AG04450 (cell line): ENCODE measurements around the gene RAC2. TPM values are rescaled to one million over a fixed set of nuclear protein-coding genes. Genes with fewer than 3 reads are reported as not detected.
"Not testable (repeated sequence)": the region's sequence is repeated elsewhere in the genome, so short reads cannot be mapped to it uniquely, and the experiment has no call there.

ENCODE experiments used
- CTCF ChIA-PET: fragments of 300-600, 350-600 bp; formaldehyde crosslinking; extraction: SDS; loops from one replicate; lab custom pipeline; 2022; ENCODE audit warnings: antibody characterized with exemption, inconsistent platforms; lab: Charles Lee
- POLR2A ChIA-PET: fragments of 350-600 bp; formaldehyde crosslinking; extraction: SDS; loops from one replicate; lab custom pipeline; 2021; ENCODE audit warnings: antibody characterized with exemption, inconsistent platforms; lab: Yijun Ruan, JAX
- DNase-seq: peaks from one replicate; pipeline ENCODE4 v3.0.0-alpha.2; 2011; ENCODE audit warnings: low read depth, low spot score
- H3K27ac ChIP-seq: one replicate; pipeline ENCODE4 v1.5.1; 2012; ENCODE audit warnings: low read depth, low read length, control low read depth
- H3K27me3 ChIP-seq: one replicate; pipeline ENCODE4 v1.6.0; 2012; ENCODE audit warnings: low read length; ENCODE audit not compliant: control insufficient read depth, insufficient read depth
- H3K4me3 ChIP-seq: 2 replicates; pipeline ENCODE4 v1.5.1; 2011; ENCODE audit warnings: mild to moderate bottlenecking, low read depth, low read length, control low read depth
- H3K9me3 ChIP-seq: 2 replicates; pipeline ENCODE4 v1.5.1; 2012; ENCODE audit warnings: low read length; ENCODE audit not compliant: control insufficient read depth, insufficient read depth
- CTCF ChIP-seq: IDR thresholded peaks from 2 replicates; pipeline ENCODE4 v1.5.1; 2011; ENCODE audit warnings: low read depth, low read length, control low read depth, inconsistent platforms
- polyA plus RNA-seq: library from polyadenylated mRNA; depleted of rRNA; stranded (reverse); fragments of >200 nt; gene quantifications from 2 replicates; pipeline ENCODE4 v1.2.3, GENCODE V29; 2011

The RAC2 gene
- polyA plus RNA-seq, 1 experiment, result 25.0 TPM

- ChIA-PET CTCF (no interaction called here), POLR2A (no interaction called here)
- no peak for TF ChIP-seq CTCF
- no peak for DNase-seq
- Histone ChIP-seq H3K27me3 (peaks cover 8% of the 10 kb centered on the region), H3K27ac (no peak overlapping the region), H3K4me3 (no peak overlapping the region), H3K9me3 (no peaks in the 10 kb centered on the region; the same call in 1 of the 2 replicates)
Observed at GRCh38 chr22:37205046-37205445, 39.0 kb downstream of the RAC2 start.

- peaks cover 7% of the 10 kb centered on the region for H3K27me3 ChIP-seq
- no peak overlapping the region for H3K4me3 ChIP-seq
- ChIA-PET POLR2A (no interaction called here), CTCF (no interaction called here)
- no peak overlapping the region for H3K27ac ChIP-seq
- TF ChIP-seq CTCF, result no peak
- H3K9me3 ChIP-seq, result no peaks in the 10 kb centered on the region; the same call in 1 of the 2 replicates
- DNase-seq, result no peak
Observed at GRCh38 chr22:37204045-37204655, 39.9 kb downstream of the RAC2 start.

GRCh38 chr22:37203354-37204044 is 40.6 kb downstream of the RAC2 start:
- ChIA-PET CTCF (no interaction called here), POLR2A (no interaction called here)
- H3K4me3 ChIP-seq, result no peak overlapping the region
- H3K9me3 ChIP-seq, result no peaks in the 10 kb centered on the region; the same call in 1 of the 2 replicates
- TF ChIP-seq CTCF, result no peak
- DNase-seq, result no peak
- peaks cover 5% of the 10 kb centered on the region for H3K27me3 ChIP-seq
- H3K27ac ChIP-seq, result no peak overlapping the region

- TF ChIP-seq CTCF, result no peak
- CTCF ChIA-PET, result no interaction called here
- POLR2A ChIA-PET, result no interaction called here
- H3K9me3 ChIP-seq, result no peaks in the 10 kb centered on the region; the same call in 1 of the 2 replicates
- H3K4me3 ChIP-seq, result no peak overlapping the region
- DNase-seq, result no peak
- H3K27me3 ChIP-seq, result peaks cover 2% of the 10 kb centered on the region
- H3K27ac ChIP-seq, result no peak overlapping the region
Observed at GRCh38 chr22:37202716-37203115, 41.4 kb downstream of the RAC2 start.

GRCh38 chr22:37202001-37202555 is 42.0 kb downstream of the RAC2 start:
- TF ChIP-seq CTCF, result no peak
- Histone ChIP-seq H3K27me3 (no peaks in the 10 kb centered on the region), H3K4me3 (no peak overlapping the region), H3K27ac (no peak overlapping the region), H3K9me3 (no peaks in the 10 kb centered on the region; the same call in 1 of the 2 replicates)
- no peak for DNase-seq
- POLR2A ChIA-PET, result no interaction called here
- CTCF ChIA-PET, result no interaction called here

GRCh38 chr22:37201443-37201820 is 42.6 kb downstream of the RAC2 start:
- H3K27ac ChIP-seq, H3K4me3 ChIP-seq, DNase-seq, H3K9me3 ChIP-seq, POLR2A ChIA-PET, H3K27me3 ChIP-seq: not testable (repeated sequence)
- CTCF ChIA-PET, result interaction anchor here (0.6 to 2.7 kb wide), 2 partner anchors 23 to 58 kb away, joined by 10 to 16 read pairs; no protein-coding TSS in a partner anchor
